Activated gamma-delta T cell treated with Interleukin-2 at 50 U/mL for 16 hours (primary cell): ENCODE results near the gene HDHD3.
"Not testable (repeated sequence)": the region's sequence is repeated elsewhere in the genome, so short reads cannot be mapped to it uniquely, and the experiment has no call there.

Source experiments
- DNase-seq: peaks from one replicate; pipeline ENCODE4 v3.0.0-alpha.2; 2020

The HDHD3 gene

GRCh38 chr9:113388833-113389232 lies 12.0 kb upstream of the HDHD3 start:
- DNase-seq = no peak

- no peak for DNase-seq
Measured at GRCh38 chr9:113387560-113388230, 10.9 kb upstream of the HDHD3 start.

GRCh38 chr9:113386571-113387393 lies 10.0 kb upstream of the HDHD3 start:
- DNase-seq = no peak

GRCh38 chr9:113381909-113382411 lies 5.2 kb upstream of the HDHD3 start:
- no peak for DNase-seq

GRCh38 chr9:113381441-113381840 lies 4.7 kb upstream of the HDHD3 start:
- DNase-seq = not testable (repeated sequence)

GRCh38 chr9:113380869-113381378 lies 4.1 kb upstream of the HDHD3 start:
- DNase-seq = no peak

- DNase-seq = not testable (repeated sequence)
Measured at GRCh38 chr9:113379829-113380210, 3.0 kb upstream of the HDHD3 start.

- not testable (repeated sequence) for DNase-seq
Measured at GRCh38 chr9:113379094-113379828, 2.5 kb upstream of the HDHD3 start.

GRCh38 chr9:113375057-113376023 lies 1.4 kb downstream of the HDHD3 start:
- no peak for DNase-seq

GRCh38 chr9:113373676-113374392 lies 3.0 kb downstream of the HDHD3 start:
- no peak for DNase-seq

GRCh38 chr9:113373256-113373655 lies 3.5 kb downstream of the HDHD3 start:
- no peak for DNase-seq

- DNase-seq = no peak
Measured at GRCh38 chr9:113372059-113372458, 4.7 kb downstream of the HDHD3 start.

GRCh38 chr9:113370806-113371325 lies 5.9 kb downstream of the HDHD3 start:
- no peak for DNase-seq

- no peak for DNase-seq
Measured at GRCh38 chr9:113369855-113370140, 7.0 kb downstream of the HDHD3 start.

GRCh38 chr9:113368982-113369854 lies 7.6 kb downstream of the HDHD3 start:
- DNase-seq = no peak

- no peak for DNase-seq
Measured at GRCh38 chr9:113368348-113368981, 8.3 kb downstream of the HDHD3 start.

GRCh38 chr9:113365652-113366051 lies 11.1 kb downstream of the HDHD3 start:
- DNase-seq = not testable (repeated sequence)

- DNase-seq = no peak
Measured at GRCh38 chr9:113364951-113365350, 11.8 kb downstream of the HDHD3 start.

GRCh38 chr9:113363336-113363735 lies 13.4 kb downstream of the HDHD3 start:
- DNase-seq = no peak
